SK-N-DZ (cell line): ENCODE data around the gene ZNF511.

Experiments used
- DNase-seq: peaks from one replicate; pipeline ENCODE4 v3.0.0-alpha.2; 2015; ENCODE audit warnings: low spot score

The ZNF511 gene

DNA sequence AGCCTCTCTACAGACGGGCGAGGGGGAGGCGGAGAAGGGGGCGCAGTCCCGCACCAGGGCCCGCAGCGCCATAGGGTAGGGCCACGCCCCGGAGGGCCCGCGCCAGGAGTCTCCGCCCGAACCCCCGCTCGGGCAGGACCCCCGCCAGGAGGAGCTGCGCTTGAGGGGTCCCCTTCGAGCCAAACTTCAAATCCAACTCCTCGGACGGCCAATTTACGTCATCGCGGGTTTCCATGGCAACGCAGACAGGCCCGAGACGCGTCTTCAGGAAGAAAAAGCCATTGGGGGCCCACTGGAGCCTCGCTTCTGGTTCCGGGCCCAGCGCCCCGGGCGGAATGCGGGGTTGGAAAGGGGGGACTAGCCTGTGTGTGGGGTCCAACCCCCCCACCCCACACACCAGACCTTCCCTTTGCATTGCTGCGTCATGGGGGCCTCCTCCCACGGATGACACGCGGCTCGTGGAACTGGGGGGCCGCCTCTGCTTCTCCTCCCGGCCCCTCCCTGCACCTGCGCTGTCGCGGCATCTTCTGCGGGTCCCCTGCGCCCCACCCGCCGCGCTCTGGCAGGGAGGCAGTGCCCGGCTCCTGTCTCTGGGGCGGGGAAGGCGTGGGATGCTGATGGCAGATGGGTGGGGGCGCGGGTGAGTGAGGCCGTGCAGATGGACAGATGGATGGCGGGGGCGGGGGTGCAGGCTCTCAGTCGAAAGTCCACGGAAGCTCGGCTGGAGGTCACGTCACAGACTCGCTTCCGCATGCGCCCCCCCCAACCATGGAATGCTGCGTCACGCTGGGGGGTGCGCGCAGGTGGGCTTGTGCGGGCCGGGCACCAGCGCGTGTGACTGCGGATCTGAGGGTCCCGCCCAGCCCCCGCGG lies 26.8 kb downstream of the ZNF511 start:
- DNase-seq = peak; percentile 52

- no peak for DNase-seq
Measured at GRCh38 chr10:133336118-133336576, 27.4 kb downstream of the ZNF511 start.

GRCh38 chr10:133336577-133337369 lies 28.1 kb downstream of the ZNF511 start, which contains the start of gene CALY:
TSS of gene CALY (minus strand) at chr10:133336896. CDS start at chr10:133328989, 7,907 bp downstream.
- DNase-seq = peak; percentile 81

DNA sequence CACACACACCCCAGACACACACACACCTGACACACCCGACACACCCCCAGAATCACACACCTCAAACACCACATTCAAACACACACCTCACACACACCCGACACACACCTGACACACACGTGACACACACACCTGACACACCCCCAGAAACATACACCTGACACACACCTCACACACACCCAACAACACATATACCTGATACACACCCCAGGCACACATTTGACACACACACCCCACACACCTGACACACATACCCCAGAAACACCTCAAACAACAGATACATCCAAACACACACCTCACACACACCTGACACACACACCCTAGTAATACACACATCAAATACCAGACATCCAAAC lies 28.6 kb downstream of the ZNF511 start:
- no peak for DNase-seq

DNA sequence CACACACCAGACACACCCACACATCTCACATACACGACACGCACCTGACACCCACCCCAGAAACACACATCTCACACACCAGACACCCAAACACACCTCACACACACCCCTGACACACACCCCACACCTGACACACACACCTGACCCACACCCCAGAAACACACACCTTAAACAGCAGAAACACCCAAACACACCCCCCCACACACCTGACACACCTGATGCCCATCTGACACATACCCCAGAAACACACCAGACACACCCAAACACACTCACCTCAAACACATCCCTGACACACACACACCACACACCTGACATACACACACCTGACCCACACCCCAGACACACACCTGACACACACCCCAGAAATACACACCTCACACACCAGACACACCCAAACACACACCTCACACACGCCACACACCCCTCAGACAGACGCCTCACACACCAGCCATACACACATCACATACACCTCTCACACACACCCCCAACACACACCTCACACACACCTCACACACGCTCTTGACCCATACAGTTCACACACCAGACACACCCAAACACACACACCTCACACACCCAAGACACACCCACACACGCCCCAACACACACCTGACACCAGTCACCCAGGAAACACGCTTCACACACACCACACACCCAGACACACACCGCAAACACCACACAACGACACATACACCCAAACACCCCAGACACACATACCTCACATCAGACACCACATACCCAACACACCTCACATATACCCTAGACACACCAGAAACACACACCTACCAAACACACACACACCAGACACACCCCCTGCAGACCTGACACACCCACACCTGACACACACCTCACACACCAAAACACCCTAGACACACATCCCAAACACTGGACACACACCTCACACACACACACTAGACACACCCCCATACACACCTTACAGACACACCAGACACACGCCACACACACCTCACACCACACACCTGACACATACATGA lies 29.7 kb downstream of the ZNF511 start:
- no peak for DNase-seq

DNA sequence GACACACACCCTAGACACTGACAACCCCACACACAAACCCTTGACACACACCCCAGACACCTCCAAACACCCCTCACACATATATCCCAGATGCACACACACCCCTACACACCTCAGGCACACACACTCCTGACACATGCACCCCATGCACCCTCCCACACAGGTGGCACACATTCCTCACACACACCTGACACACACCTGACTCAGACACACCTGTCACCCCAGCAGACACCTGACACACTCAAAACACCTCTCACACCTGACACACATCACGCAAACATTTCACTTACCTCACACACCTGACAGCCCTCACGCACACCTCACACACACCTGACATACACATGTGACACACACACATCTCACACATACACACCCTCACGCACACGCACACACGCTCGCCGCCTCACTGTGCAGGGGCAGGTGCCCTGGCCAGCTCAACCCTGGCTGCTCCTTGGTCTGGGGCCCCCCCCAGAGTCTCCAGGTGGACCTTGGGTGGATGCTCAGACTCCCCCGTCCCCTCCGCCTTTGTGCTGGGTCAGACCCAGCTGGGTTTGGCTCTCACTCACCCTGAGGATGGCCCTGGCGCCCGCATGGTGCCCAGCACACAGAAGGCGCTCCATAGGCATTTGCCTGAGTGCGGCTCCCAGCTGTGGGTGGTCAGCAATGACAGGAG lies 31.1 kb downstream of the ZNF511 start:
- DNase-seq = no peak

GRCh38 chr10:133341983-133342382 lies 33.3 kb downstream of the ZNF511 start:
- DNase-seq = no peak

GRCh38 chr10:133342942-133343341 lies 34.2 kb downstream of the ZNF511 start:
- DNase-seq = no peak

- no peak for DNase-seq
Measured at GRCh38 chr10:133343558-133343957, 34.8 kb downstream of the ZNF511 start.

DNA sequence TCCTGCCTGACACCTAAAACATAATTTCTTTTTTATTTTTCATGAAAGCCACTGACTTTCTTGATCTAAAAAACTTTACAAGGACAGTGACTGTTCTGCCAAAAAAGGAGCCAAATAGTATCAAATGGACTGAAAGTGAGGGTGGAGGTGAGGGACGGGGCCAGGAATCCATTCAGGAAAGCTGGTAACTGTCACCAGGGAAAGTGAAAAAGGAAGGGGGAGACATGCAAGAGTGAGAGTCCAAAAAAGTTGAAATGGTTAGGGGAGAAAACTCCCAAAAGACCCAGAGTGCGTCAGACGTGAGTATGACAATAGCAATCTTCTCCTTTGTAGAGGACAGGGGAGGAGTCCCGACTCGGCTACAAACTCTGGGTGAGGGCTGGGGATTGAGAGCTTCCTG lies 35.5 kb downstream of the ZNF511 start:
- no peak for DNase-seq

GRCh38 chr10:133346413-133346812 lies 37.7 kb downstream of the ZNF511 start:
- no peak for DNase-seq

- no peak for DNase-seq
Measured at GRCh38 chr10:133347710-133348517, 39.2 kb downstream of the ZNF511 start.

DNA sequence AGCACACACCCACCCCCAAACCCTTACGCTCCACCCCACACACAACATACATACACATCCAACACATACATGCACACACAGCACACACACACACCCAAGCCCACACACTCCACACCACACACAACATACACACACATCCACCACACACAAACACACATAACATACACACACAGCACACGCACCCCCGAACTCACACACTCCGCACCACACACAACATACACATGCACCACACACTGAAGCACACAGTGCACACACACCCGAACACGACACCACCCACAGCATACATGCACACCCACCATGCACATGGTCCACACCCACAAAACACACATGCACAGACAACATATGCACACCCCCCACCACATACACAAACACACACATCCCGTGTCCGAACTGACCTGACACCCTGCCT lies 40.5 kb downstream of the ZNF511 start:
- DNase-seq = no peak

- DNase-seq = no peak
Measured at GRCh38 chr10:133349577-133350011, 40.9 kb downstream of the ZNF511 start.

GRCh38 chr10:133350283-133350949 lies 41.7 kb downstream of the ZNF511 start:
- DNase-seq = no peak

DNA sequence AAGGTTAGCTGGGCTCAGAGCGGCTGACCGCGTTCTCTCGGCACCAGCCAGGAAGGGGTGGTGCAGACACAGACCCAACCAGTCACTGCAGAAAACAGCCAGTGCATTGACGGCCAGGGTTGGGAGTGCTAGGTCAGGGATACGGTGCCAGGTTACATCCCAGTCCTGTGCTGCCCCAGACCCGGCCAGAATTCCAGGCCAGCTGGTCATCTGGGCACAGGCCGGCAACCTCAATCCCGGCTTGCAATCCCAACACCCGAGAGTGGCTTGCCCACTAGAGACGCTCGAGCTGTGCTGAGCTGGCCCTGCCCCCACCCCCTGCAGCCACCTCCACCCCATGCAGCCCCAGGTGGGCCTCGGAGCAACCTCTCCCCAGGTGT lies 42.2 kb downstream of the ZNF511 start:
- DNase-seq = no peak

DNA sequence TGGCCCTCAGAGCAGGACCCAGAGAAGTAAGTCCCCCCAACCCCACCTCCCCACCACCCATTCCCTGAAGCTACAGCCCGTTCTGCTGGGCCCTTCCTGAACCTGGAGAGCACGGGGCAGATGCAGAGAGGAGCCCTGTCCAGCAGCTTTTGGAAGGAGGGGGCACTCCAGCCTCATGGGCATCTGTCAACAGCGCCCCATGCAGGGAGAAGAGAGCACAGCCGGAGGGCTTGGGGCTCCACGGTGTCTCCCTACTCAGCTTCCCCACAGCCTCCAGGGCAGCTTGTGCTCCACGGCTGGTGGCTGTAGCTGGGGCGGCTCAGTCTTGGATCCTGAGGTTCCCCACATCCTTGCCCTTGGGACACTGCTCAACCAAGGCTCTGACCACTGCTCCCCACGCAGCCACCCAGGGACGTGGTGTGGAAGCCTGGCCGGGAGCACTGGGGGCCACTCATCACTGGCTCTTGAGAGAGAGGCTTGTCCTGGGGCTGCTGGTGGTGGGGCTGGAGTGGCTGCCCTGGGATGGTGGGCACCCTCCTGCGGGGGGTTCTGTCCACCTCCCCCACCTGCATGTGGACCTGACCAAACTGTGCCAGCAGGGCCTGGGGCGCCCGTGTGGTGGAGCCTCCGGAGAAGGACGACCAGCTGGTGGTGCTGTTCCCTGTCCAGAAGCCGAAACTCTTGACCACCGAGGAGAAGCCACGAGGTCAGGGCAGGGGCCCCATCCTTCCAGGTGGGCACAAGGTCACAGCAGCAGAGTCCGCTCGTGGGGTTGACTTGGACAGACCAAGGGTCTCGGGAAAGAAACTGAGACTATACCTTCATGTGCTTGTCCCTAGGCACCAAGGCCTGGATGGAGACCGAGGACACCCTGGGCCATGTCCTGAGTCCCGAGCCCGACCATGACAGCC lies 42.9 kb downstream of the ZNF511 start:
- no peak for DNase-seq
